ENCODE results near the gene ANKRD13B.
A peak's percentile ranks its signal among the peaks of the same experiment; 100 is the strongest.

Gene ANKRD13B

DNA sequence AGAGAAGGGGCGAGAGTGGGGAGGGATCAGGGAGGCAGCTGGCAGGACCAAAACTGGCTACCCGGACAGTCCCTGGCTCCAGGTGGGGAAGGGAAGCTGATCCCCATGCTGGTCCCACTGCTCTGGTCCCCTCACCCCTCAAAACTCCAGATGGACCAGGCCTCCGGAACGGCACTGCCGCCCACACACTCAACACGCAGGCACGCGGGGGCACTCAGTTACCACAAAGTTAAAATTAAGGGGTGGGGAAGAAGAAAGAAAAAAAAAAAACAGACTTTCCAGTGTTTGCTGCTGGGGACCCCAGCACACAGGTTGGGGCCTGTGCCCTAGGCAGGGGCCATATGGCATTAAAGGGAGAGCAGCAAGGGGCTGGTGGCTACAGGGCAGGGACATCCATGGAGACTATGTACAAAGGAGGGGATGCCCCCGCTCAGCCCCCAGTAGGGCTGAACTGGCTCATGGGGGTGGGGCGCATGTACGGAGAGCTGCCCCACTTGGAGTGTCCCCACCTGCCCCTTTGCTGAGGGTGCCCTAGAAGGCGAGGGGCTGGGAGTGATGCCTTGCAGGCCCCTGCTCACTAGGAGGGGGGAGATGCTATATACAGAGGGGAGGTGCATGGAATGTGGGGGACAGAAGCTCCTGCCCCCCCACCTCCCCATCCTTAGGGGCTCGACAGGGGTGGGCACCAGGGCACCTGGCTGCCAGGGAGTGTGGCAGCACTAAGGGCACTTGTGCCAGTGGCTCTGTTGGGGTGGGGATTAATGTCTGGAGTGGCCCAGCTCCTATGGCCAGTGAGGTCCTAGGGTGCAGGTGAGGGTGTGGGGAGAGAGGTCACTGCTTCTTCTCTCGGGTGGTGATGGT lies 18.8 kb upstream of the ANKRD13B start:
- peak overlapping the region; percentile 60 for H3K27ac ChIP-seq
- TF ChIP-seq, protein P1, sequence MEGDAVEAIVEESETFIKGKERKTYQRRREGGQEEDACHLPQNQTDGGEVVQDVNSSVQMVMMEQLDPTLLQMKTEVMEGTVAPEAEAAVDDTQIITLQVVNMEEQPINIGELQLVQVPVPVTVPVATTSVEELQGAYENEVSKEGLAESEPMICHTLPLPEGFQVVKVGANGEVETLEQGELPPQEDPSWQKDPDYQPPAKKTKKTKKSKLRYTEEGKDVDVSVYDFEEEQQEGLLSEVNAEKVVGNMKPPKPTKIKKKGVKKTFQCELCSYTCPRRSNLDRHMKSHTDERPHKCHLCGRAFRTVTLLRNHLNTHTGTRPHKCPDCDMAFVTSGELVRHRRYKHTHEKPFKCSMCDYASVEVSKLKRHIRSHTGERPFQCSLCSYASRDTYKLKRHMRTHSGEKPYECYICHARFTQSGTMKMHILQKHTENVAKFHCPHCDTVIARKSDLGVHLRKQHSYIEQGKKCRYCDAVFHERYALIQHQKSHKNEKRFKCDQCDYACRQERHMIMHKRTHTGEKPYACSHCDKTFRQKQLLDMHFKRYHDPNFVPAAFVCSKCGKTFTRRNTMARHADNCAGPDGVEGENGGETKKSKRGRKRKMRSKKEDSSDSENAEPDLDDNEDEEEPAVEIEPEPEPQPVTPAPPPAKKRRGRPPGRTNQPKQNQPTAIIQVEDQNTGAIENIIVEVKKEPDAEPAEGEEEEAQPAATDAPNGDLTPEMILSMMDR (IDR thresholded peaks at IDR 0.05): no peak
- no peak for TF ChIP-seq ZFX (IDR thresholded peaks at IDR 0.05; ENCODE audit: borderline replicate concordance)

DNA sequence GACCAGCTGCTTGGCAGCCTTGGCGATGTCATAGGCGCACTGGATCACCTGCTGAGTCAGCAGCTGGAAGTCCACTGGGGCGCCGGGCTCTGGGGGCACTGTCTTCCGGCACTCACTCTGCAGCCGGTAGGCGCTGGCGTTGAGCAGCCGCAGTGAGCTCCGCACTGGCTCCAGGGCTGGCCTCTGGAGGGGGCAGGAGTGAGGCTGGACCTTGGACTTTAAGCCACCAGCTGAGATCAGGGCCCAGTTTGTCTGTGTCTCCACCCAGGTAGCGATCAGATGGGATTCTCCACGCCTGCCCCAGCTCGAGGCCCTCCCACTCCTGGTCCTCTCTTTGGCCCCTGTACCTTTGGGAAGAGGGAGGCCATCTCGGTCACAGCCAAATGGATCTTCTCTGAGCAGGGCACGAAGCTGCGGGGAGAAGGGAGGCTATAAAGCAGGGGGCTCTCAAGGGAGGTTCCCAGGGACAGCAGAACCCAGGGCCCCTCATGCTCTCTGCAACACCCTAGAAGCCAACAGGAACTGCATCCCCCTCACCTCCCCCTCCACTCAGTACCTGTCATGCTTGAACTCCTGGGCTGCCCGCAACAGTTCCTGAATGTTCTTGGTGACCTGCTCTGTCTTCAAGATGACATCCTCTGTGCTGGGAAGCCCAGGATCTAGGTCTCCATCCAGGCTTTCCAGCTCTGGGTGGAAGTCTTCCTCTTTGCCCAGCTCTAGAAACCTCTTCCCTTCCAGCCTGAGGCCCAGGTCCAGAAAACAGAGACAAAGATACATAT lies 18.0 kb upstream of the ANKRD13B start:
- no peak for TF ChIP-seq ZFX (IDR thresholded peaks at IDR 0.05; ENCODE audit: borderline replicate concordance)
- TF ChIP-seq, protein P1 (IDR thresholded peaks at IDR 0.05): no peak
- H3K27ac ChIP-seq: peak overlapping the region; percentile 60

DNA sequence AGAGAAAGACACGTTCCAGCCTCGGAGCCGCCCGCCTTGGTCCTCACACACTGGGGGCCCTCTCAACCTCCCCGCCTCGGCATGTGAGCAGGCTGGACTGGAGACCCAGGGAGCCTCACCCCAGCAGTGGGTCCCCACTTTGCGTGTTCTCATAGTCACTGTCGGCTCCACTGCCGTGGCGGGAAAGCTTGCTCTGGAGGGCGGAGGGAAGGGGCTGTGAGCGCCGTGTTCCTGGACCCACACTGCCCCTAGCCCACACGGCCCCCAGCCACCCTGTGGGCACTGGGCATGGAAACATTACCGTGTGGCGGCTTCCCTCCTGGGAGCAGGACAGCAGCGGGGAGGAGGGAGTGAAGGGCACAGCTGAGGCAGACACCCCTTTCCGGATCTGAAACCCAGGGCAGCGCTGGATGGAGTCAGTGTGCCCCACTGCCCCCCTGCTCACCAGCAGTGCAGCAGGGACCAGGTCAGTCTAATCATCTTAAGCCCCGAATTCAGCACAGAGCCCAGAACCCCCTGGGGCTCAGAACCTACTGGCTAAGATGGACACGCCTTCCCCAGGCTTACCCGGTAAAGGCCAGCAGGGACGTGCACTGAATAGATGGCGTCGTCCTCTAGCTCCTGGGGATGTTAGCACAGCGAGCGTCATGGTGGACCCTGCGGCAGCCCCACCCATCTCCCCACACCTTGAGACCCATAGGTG lies 17.3 kb upstream of the ANKRD13B start:
- TF ChIP-seq ZFX (IDR thresholded peaks at IDR 0.05; ENCODE audit: borderline replicate concordance): no peak
- TF ChIP-seq, protein P1 (IDR thresholded peaks at IDR 0.05): no peak
- H3K27ac ChIP-seq: peak overlapping the region; percentile 60

DNA sequence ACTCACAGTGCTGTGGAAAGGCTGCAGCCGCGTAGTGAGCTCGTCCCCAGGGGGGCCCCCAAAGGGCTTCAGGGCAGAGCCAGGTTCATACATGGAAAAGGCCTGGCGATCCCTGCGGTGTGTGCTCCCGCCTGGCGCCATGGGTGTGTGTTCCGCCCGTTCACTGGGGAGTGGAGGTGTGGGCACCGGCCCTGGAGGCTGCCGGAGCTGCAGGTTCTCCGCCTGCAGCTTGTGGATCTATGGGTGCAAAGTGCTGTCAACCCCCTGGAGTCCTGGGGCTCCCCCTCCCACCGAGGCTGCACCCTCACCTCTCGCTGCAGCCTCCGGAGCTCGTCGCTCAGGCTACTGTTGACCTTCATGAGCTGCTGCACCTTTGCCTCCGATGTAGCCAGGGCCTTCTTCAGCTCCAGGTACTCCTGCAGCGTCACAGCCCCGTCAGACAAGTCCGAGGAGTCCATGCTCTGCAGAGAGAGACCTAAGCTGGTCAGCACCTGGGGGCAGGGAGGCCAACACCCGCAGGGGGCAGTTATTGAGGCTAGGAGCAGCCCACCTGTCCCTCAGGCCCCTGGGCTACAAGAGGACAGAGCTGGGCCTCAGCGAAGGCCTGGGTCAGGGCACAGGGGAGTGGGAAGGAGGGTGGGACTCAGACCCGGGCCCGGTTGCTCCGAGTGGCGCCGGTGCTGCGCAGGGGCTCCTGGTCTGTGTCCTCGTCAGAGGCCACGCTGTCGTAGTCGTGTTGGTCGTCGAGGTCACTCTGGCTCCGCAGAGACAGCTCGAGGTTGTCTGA lies 16.5 kb upstream of the ANKRD13B start:
- H3K27ac ChIP-seq: no peak overlapping the region
- no peak for TF ChIP-seq ZFX (IDR thresholded peaks at IDR 0.05; ENCODE audit: borderline replicate concordance)
- TF ChIP-seq, protein P1 (IDR thresholded peaks at IDR 0.05): no peak

DNA sequence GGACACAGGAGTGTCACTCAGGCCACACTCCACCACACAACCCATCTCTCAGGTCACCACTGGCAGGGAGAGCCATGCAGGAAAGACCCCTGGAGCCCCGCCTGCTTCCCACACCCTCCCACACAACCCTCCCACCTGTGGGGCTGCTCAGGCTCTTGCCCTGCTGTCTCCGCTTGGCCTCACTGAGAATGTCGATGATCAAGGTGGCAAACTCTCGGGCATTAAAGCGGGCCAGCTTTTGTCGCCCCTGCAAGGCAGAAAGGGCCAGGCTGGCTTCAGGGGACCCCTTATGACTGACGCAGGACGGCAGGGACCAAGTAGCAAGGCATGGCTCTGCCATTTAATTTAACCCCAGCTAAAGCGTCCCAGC lies 15.9 kb upstream of the ANKRD13B start:
- H3K27ac ChIP-seq: no peak overlapping the region
- TF ChIP-seq, protein P1 (IDR thresholded peaks at IDR 0.05): no peak
- no peak for TF ChIP-seq ZFX (IDR thresholded peaks at IDR 0.05; ENCODE audit: borderline replicate concordance)

DNA sequence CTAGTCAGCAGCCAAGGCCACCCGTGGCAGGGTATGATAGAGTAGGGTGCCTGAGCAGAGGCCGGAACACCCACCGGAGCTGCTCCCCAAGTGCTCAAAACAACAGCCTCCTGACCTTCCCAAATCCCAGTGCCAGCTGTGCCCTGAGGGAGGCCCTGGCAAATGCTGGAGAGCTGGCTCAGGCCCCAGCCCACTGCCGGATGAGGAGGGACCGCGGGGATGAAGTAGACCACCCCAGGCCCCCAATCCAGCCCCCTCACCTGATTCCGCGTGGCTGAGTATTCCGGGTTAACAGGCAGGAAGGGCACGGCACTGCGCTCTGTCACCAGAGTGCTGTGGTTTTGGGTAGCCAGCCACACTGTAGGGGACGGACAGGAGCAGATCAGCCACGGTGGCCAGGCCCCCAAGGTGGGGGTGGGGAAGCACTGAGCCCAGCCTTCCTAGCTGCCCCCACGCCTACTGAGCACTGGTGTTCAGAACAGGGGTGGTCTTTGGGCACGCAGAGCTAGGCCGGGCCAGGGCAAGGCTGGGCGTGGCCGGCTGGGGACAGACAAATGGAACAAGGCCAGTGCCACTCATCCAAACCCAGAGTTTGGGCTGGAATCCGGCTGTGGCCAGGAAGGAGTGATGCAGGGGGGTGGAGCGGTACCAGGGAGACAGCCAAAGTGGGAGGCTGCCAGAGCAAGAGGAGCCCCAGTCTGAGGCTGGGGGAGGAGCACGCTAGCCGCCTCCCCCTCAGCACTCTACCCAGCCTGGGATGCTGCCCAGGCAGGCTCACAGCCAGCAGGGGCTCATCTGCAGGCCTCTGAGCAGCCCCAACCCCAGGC lies 15.3 kb upstream of the ANKRD13B start:
- TF ChIP-seq, protein P1 (IDR thresholded peaks at IDR 0.05): no peak
- TF ChIP-seq ZFX (IDR thresholded peaks at IDR 0.05; ENCODE audit: borderline replicate concordance): no peak
- H3K27ac ChIP-seq: no peak overlapping the region
